GM19238 (cell line): ENCODE data around the gene PCDHB6.
"Not testable (repeated sequence)": the region's sequence is repeated elsewhere in the genome, so short reads cannot be mapped to it uniquely, and the experiment has no call there.

Experiments used
- DNase-seq: peaks from one replicate; pipeline ENCODE4 v3.0.0; 2011; ENCODE audit warnings: low spot score; ENCODE audit not compliant: insufficient read length

PCDHB6 gene

GRCh38 chr5:141149812-141150211 lies at the start of gene PCDHB6:
Gene PCDHB6 (plus strand): TSS chr5:141150057. CDS start chr5:141150258, 201 bp downstream.
- no peak for DNase-seq

DNA sequence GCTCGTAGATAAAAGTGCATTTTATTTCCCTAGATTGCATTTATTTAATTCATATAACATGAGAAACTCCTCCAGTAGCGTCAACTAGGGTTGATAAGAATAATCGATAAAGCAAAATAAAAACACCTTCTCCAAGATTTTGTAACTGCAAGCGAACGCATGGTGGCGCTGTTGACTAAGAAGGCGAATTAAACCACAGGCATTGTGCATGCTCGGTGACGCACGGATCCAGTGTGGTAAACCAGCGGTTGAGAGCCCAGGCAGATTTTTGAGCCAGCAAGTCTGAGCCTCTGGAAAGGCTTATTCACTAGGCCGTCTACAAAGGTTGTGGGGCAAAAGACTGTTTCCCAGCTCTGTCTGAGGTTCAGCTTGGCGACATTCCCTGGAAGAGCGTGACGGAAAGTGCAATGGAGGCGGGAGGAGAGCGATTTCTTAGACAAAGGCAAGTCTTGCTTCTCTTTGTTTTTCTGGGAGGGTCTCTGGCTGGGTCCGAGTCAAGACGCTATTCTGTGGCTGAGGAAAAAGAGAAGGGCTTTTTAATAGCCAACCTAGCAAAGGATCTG lies 49.5 kb upstream of the PCDHB6 start, which contains the start of gene PCDHB3:
Gene PCDHB3, plus strand, starts transcription at position 231 of the 563 bp plus-strand sequence. Its CDS starts 177 bp downstream, at position 408.
- no peak for DNase-seq

GRCh38 chr5:141101059-141101458 lies 48.8 kb upstream of the PCDHB6 start:
- no peak for DNase-seq

DNA sequence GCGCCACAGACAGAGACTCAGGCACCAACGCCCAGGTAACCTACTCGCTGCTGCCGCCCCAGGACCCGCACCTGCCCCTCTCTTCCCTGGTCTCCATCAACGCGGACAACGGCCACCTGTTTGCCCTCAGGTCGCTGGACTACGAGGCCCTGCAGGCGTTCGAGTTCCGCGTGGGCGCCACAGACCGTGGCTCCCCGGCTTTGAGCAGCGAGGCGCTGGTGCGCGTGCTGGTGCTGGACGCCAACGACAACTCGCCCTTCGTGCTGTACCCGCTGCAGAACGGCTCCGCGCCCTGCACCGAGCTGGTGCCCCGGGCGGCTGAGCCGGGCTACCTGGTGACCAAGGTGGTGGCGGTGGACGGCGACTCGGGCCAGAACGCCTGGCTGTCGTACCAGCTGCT lies 47.8 kb upstream of the PCDHB6 start:
- not testable (repeated sequence) for DNase-seq

DNA sequence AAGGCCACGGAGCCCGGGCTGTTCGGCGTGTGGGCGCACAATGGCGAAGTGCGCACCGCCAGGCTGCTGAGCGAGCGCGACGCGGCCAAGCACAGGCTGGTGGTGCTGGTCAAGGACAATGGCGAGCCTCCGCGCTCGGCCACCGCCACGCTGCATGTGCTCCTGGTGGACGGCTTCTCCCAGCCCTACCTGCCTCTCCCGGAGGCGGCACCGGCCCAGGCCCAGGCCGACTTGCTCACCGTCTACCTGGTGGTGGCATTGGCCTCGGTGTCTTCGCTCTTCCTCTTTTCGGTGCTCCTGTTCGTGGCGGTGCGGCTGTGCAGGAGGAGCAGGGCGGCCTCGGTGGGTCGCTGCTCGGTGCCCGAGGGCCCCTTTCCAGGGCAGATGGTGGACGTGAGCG lies 47.4 kb upstream of the PCDHB6 start:
- DNase-seq: not testable (repeated sequence)

- no peak for DNase-seq
Measured at GRCh38 chr5:141105350-141105749, 44.5 kb upstream of the PCDHB6 start.

GRCh38 chr5:141119250-141119649 lies 30.6 kb upstream of the PCDHB6 start:
- DNase-seq: no peak

DNA sequence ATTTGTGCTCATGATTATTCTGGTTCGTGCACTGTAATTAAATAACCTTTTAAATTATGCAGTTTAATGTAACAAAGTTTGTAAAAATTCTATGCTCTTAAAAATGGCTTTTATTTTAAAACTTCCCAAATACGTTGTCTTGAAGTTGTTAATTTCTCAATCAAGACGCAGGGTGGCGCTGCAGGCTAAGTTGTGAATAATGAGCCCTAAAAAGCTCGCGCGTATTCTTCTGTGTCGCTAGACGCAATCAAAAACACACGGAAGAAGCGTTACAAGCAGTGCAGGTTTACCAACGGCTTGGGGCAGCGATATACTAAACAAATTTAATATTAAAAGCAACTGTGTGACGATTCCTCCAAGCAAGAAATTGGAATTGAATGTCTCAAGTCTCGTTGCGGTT lies 28.3 kb upstream of the PCDHB6 start, which contains the start of gene PCDHB4:
Gene PCDHB4, plus strand, starts transcription at position 256 of the 400 bp plus-strand sequence. CDS start 181 bp downstream, outside the sequence.
- DNase-seq: no peak

GRCh38 chr5:141121985-141122384 lies 27.9 kb upstream of the PCDHB6 start:
- DNase-seq: no peak

GRCh38 chr5:141123396-141124135 lies 26.3 kb upstream of the PCDHB6 start:
- not testable (repeated sequence) for DNase-seq

DNA sequence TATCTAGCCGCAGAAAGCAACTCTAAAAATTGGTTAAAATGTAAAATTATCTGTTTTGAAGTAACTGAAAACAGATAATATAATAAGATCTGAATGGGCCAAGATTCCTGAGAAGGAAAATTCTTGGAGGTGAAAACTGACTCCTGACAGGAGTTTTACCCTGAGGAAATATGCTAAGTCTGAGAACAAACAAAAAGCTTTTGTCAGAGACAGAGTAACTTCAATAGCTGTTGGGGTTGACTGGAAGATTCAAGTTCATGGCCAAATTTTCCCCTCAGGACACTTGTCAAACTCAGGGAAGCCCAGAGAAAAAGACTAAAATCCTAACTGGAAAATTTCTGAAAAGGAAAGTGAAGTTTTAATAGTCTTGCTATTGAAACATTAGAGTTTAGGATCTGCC lies 22.6 kb upstream of the PCDHB6 start:
- no peak for DNase-seq

DNA sequence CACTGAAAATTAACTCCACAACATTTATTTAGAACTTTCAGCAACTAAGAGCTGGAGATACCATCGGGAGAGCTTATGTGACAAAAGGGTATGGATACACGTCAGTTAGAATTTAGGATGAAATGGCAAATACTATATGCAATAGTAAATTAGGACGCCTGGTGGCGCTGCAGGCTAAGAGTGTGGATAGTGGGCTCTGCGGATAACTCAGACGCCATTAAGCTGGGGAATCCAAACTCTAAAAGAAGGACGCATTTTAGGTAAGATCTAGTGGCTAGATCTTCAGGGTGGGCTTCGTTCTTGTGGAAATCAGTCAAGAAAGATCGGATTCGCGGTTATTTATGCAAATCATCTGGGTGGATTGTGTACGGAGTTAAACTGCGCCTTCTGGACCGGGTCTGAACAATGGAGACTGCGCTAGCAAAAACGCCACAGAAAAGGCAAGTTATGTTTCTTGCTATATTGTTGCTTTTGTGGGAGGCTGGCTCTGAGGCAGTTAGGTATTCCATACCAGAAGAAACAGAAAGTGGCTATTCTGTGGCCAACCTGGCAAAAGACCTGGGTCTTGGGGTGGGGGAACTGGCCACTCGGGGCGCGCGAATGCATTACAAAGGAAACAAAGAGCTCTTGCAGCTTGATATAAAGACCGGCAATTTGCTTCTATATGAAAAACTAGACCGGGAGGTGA lies 14.7 kb upstream of the PCDHB6 start, which contains the start of gene PCDHB5:
Gene PCDHB5, plus strand, starts transcription at position 177 of the 688 bp plus-strand sequence. Its CDS starts 229 bp downstream, at position 406.
- no peak for DNase-seq

DNA sequence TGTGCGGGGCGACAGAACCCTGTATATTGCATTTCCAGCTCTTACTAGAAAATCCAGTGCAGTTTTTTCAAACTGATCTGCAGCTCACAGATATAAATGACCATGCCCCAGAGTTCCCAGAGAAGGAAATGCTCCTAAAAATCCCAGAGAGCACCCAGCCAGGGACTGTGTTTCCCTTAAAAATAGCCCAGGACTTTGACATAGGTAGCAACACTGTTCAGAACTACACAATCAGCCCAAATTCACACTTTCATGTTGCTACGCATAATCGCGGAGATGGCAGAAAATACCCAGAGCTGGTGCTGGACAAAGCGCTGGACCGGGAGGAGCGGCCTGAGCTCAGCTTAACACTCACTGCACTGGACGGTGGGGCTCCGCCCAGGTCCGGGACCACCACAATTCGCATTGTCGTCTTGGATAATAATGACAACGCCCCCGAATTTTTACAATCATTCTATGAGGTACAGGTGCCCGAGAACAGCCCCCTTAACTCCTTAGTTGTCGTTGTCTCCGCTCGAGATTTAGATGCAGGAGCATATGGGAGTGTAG lies 14.1 kb upstream of the PCDHB6 start:
- DNase-seq: no peak

GRCh38 chr5:141137346-141137745 lies 12.5 kb upstream of the PCDHB6 start:
- not testable (repeated sequence) for DNase-seq

DNA sequence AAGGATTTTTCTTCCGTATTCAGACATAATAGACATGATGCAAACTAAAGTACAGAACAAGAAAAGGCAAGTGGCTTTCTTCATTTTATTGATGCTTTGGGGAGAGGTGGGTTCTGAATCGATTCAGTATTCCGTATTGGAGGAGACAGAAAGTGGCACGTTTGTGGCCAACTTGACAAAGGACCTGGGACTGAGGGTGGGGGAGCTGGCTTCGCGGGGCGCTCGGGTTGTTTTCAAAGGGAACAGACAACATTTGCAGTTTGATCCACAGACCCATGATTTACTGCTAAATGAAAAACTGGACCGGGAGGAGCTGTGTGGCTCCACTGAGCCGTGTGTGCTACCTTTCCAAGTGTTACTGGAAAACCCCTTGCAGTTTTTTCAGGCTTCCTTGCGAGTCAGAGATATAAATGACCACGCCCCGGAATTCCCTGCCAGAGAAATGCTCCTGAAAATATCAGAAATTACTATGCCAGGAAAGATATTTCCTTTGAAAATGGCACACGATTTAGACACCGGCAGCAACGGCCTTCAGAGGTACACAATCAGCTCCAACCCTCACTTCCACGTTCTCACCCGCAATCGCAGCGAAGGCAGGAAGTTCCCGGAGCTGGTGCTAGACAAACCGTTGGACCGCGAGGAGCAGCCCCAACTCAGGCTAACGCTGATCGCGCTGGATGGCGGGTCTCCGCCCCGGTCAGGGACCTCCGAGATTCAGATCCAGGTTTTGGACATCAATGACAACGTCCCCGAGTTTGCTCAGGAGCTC lies 551 bp downstream of the PCDHB6 start:
- no peak for DNase-seq

DNA sequence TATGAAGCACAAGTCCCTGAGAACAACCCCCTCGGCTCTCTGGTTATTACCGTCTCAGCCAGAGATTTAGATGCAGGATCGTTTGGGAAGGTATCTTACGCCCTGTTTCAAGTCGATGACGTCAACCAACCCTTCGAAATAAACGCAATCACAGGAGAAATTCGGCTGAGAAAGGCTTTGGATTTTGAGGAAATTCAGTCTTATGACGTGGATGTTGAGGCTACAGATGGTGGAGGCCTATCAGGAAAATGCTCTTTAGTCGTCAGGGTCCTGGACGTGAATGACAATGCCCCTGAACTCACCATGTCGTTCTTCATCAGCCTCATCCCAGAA lies 1.1 kb downstream of the PCDHB6 start:
- no peak for DNase-seq

- not testable (repeated sequence) for DNase-seq
Measured at GRCh38 chr5:141151632-141152031, 1.8 kb downstream of the PCDHB6 start.

DNA sequence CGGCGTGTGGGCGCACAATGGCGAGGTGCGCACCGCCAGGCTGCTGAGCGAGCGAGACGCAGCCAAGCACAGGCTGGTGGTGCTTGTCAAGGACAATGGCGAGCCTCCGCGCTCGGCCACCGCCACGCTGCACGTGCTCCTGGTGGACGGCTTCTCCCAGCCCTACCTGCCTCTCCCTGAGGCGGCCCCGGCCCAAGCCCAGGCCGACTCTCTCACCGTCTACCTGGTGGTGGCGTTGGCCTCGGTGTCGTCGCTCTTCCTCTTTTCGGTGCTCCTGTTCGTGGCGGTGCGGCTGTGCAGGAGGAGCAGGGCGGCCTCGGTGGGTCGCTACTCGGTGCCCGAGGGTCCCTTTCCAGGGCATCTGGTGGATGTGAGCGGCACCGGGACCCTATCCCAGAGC lies 2.2 kb downstream of the PCDHB6 start:
- DNase-seq: not testable (repeated sequence)

DNA sequence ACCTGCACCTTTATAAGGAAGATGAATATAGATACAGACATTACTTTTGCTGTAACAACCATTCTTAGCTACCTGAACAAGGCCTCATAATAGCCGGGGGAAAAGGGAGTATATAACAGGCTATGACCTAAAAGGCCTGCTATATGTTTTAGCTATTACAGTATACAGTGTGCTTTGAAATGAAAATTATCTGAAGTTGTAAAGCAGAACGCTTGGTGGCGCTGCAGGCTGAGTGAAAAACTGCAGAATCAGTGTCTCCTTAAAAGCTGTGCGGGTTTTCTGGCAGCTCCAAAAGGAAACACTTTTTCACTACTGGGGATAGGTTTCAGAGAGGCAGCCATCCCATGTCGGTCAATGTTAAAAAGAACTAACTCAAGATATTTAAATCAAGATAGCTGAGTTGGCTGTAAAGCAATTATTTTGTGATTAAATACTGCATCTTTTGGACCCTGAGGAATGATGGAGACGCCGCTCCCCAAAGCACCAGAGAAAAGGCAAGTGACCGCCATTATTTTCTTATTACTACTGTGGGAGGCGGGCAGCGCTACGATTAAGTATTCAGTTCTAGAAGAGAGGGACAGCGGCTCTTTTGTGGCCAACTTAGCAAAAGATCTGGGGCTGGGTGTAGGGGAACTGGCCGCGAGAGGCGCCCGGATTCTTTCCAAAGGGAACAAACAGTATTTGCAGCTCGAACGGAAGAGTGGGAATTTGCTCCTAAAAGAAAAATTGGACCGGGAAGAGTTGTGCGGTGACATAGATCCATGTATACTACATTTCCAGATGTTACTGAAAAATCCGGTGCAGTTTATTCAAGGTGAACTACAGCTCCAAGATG lies 5.9 kb downstream of the PCDHB6 start:
- no peak for DNase-seq

GRCh38 chr5:141157356-141157755 lies 7.5 kb downstream of the PCDHB6 start:
- not testable (repeated sequence) for DNase-seq
